Osteocyte (in vitro differentiated cells): ENCODE data around the gene DGCR8. TPM values are rescaled to one million over a fixed set of nuclear protein-coding genes. Genes with fewer than 3 reads are reported as not detected.
A peak's percentile ranks its signal among the peaks of the same experiment; 100 is the strongest.

Source experiments
- DNase-seq: peaks from one replicate; pipeline ENCODE4 v3.0.0; 2021; ENCODE audit warnings: mixed read lengths; ENCODE audit not compliant: unreplicated experiment; ENCODE audit errors: extremely low spot score
- H3K27ac Mint-ChIP-seq: one replicate; pipeline ENCODE4 v1.8.0; 2021; ENCODE audit warnings: mild to moderate bottlenecking, mixed read lengths; ENCODE audit not compliant: unreplicated experiment
- H3K27me3 Mint-ChIP-seq: one replicate; pipeline ENCODE4 v1.8.0; 2021; ENCODE audit warnings: mixed read lengths; ENCODE audit not compliant: unreplicated experiment
- H3K36me3 Mint-ChIP-seq: one replicate; pipeline ENCODE4 v1.8.0; 2021; ENCODE audit warnings: mixed read lengths; ENCODE audit not compliant: unreplicated experiment
- H3K4me1 Mint-ChIP-seq: one replicate; pipeline ENCODE4 v1.8.0; 2021; ENCODE audit warnings: mixed read lengths; ENCODE audit not compliant: unreplicated experiment
- H3K4me3 Mint-ChIP-seq: one replicate; pipeline ENCODE4 v1.8.0; 2021; ENCODE audit warnings: mild to moderate bottlenecking, moderate library complexity, mixed read lengths; ENCODE audit not compliant: unreplicated experiment
- H3K9me3 Mint-ChIP-seq: one replicate; pipeline ENCODE4 v1.8.0; 2021; ENCODE audit warnings: mixed read lengths; ENCODE audit not compliant: unreplicated experiment
- CTCF ChIP-seq: fragments of 200-600 bp; sonication (generic); IDR thresholded peaks from 2 replicates; pipeline ENCODE4 v1.5.0; 2021; ENCODE audit warnings: antibody characterized with exemption, mild to moderate bottlenecking, moderate library complexity
- total RNA-seq: library from RNA; stranded (reverse); gene quantifications from 2 replicates; pipeline ENCODE4 v1.2.1, GENCODE V29; 2021

DGCR8 gene
- total RNA-seq, 1 donor from 2014 or later = 45.1 TPM

GRCh38 chr22:20130731-20131596 lies 50.9 kb downstream of the DGCR8 start:
- TF ChIP-seq CTCF = no peak
- no peaks in the 10 kb centered on the region for H3K9me3 Mint-ChIP-seq
- H3K27me3 Mint-ChIP-seq = no peaks in the 10 kb centered on the region
- peaks cover 20% of the 10 kb centered on the region for H3K4me1 Mint-ChIP-seq
- H3K36me3 Mint-ChIP-seq = peaks cover 9% of the 10 kb centered on the region
- peak; percentile 91 for DNase-seq
- H3K27ac Mint-ChIP-seq = no peak overlapping the region
- peak overlapping the region; percentile 55 for H3K4me3 Mint-ChIP-seq

- no peak for TF ChIP-seq CTCF
- DNase-seq = no peak
- no peaks in the 10 kb centered on the region for H3K27me3 Mint-ChIP-seq
- H3K27ac Mint-ChIP-seq = no peak within 1 kb of the TSS
- H3K4me3 Mint-ChIP-seq = peak within 1 kb of the TSS; percentile 68
- H3K9me3 Mint-ChIP-seq = no peaks in the 10 kb centered on the region
- peaks cover 6% of the 10 kb centered on the region for H3K36me3 Mint-ChIP-seq
- H3K4me1 Mint-ChIP-seq = peaks cover 24% of the 10 kb centered on the region
These were observed 51.5 kb downstream of the DGCR8 start, which contains the start of gene ZDHHC8 for GRCh38 chr22:20131597-20131858. Gene ZDHHC8 (plus strand): TSS chr22:20131804. CDS start chr22:20131948, 144 bp downstream.

GRCh38 chr22:20131859-20132685 lies 52.0 kb downstream of the DGCR8 start:
- Mint-ChIP-seq H3K4me3 (peak overlapping the region; percentile 68), H3K4me1 (peaks cover 24% of the 10 kb centered on the region), H3K36me3 (peaks cover 6% of the 10 kb centered on the region), H3K27me3 (no peaks in the 10 kb centered on the region), H3K27ac (no peak overlapping the region), H3K9me3 (no peaks in the 10 kb centered on the region)
- no peak for DNase-seq
- TF ChIP-seq CTCF = no peak

- Mint-ChIP-seq H3K9me3 (no peaks in the 10 kb centered on the region), H3K27ac (no peak overlapping the region), H3K4me1 (peaks cover 29% of the 10 kb centered on the region), H3K27me3 (no peaks in the 10 kb centered on the region), H3K4me3 (peak overlapping the region; percentile 68), H3K36me3 (peaks cover under 1% of the 10 kb centered on the region)
- no peak for DNase-seq
- TF ChIP-seq CTCF = no peak
These were observed 52.7 kb downstream of the DGCR8 start for GRCh38 chr22:20132686-20133246.
